Breast epithelium (tissue), 3 donors: Measurements from ENCODE around the gene MALAT1.

Experiments
- POLR2AphosphoS5 ChIP-seq, 3 donors: sonication (generic); formaldehyde crosslinking; IDR thresholded peaks; one replicate each; pipeline ENCODE4 v1.6.1; 2017; ENCODE audit warnings: antibody characterized with exemption in 3 of 3
- TF ChIP-seq, protein P1 (sequence below), 3 donors: fragments of 450-650 bp; IDR thresholded peaks; one replicate each; pipeline ENCODE4 v1.5.1; 2016 to 2017; ENCODE audit warnings: antibody characterized with exemption in 3 of 3, mild to moderate bottlenecking in 3 of 3, moderate library complexity in 3 of 3

- TF ChIP-seq, protein P1, sequence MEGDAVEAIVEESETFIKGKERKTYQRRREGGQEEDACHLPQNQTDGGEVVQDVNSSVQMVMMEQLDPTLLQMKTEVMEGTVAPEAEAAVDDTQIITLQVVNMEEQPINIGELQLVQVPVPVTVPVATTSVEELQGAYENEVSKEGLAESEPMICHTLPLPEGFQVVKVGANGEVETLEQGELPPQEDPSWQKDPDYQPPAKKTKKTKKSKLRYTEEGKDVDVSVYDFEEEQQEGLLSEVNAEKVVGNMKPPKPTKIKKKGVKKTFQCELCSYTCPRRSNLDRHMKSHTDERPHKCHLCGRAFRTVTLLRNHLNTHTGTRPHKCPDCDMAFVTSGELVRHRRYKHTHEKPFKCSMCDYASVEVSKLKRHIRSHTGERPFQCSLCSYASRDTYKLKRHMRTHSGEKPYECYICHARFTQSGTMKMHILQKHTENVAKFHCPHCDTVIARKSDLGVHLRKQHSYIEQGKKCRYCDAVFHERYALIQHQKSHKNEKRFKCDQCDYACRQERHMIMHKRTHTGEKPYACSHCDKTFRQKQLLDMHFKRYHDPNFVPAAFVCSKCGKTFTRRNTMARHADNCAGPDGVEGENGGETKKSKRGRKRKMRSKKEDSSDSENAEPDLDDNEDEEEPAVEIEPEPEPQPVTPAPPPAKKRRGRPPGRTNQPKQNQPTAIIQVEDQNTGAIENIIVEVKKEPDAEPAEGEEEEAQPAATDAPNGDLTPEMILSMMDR (IDR thresholded peaks at IDR 0.05) = no peak
- TF ChIP-seq POLR2AphosphoS5 (IDR thresholded peaks at IDR 0.05) = no peak
Observed at GRCh38 chr11:65555693-65556231, 56.9 kb downstream of the MALAT1 start.
